ENCODE results near the gene SKIC2. TPM values are rescaled to one million over a fixed set of nuclear protein-coding genes. Genes with fewer than 3 reads are reported as not detected.

The SKIC2 gene
- polyA plus RNA-seq, 4 donors: 51.4 to 171 (median 85.7) TPM

DNA sequence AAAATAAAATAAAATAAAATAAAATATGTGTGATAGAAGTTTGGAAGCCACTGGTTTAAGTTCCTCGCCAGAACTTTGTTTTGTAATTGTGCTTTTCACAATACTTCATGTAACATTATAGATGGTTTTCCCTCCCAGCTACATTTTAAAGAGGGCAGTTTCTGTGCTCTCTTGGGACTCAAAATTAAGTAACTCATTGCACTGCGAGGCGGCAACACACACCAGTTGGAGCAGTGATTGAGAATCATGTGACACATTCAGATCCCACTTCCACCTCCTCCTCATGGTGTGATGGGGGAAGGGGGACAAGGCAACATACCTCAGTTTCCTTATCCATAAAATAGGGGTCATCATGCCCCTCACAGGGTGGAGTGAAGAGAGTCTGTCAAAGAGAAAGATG is 24.0 kb upstream of the SKIC2 start:
- H3K27ac ChIP-seq (ENCODE audit: low read depth in 1 of 3, low read length in 2 of 3): no peak overlapping the region
- FAIRE-seq (no peak), DNase-seq (no peak)
- peaks cover 0 to 2% of the 10 kb centered on the region in 2 donors for H3K9me3 ChIP-seq (ENCODE audit: control insufficient read depth in 2 of 2, insufficient read depth in 1 of 2, low read depth in 1 of 2, low read length in 1 of 2)
- WGBS, 3 donors: 67 to 90% (median 90%) methylated on average over 3 of the region's 3 CpGs
- H3K4me3 ChIP-seq (ENCODE audit: low read depth in 1 of 3, low read length in 3 of 3): no peak overlapping the region
- peaks cover 0 to 5% (median 0%) of the 10 kb centered on the region in 3 donors for H3K4me1 ChIP-seq (ENCODE audit: control insufficient read depth in 3 of 3, insufficient read depth in 2 of 3, low read depth in 1 of 3, low read length in 2 of 3)
- no peaks in the 10 kb centered on the region for H3K36me3 ChIP-seq (ENCODE audit: control insufficient read depth in 3 of 3, insufficient read depth in 2 of 3, low read depth in 1 of 3, low read length in 3 of 3)
- H3K27me3 ChIP-seq (ENCODE audit: control insufficient read depth in 3 of 3, insufficient read depth in 3 of 3, low read length in 3 of 3): no peaks in the 10 kb centered on the region

GRCh38 chr6:31935823-31936222 is 23.2 kb upstream of the SKIC2 start:
- DNase-seq (peak; percentile 50 to 51), FAIRE-seq (no peak)
- Histone ChIP-seq H3K27me3 (ENCODE audit: control insufficient read depth in 3 of 3, insufficient read depth in 3 of 3, low read length in 3 of 3) (no peaks in the 10 kb centered on the region), H3K27ac (ENCODE audit: low read depth in 1 of 3, low read length in 2 of 3) (no peak overlapping the region), H3K9me3 (ENCODE audit: control insufficient read depth in 2 of 2, insufficient read depth in 1 of 2, low read depth in 1 of 2, low read length in 1 of 2) (peaks cover 0 to 2% of the 10 kb centered on the region in 2 donors), H3K4me3 (ENCODE audit: low read depth in 1 of 3, low read length in 3 of 3) (no peak overlapping the region), H3K4me1 (ENCODE audit: control insufficient read depth in 3 of 3, insufficient read depth in 2 of 3, low read depth in 1 of 3, low read length in 2 of 3) (peaks cover 0 to 12% (median 0%) of the 10 kb centered on the region in 3 donors), H3K36me3 (ENCODE audit: control insufficient read depth in 3 of 3, insufficient read depth in 2 of 3, low read depth in 1 of 3, low read length in 3 of 3) (no peaks in the 10 kb centered on the region)
- WGBS, 3 donors: 47 to 72% (median 57%) methylated on average over 9 of the region's 9 CpGs

GRCh38 chr6:31940256-31940664 is 18.7 kb upstream of the SKIC2 start:
- no peak for FAIRE-seq
- H3K27me3 ChIP-seq (ENCODE audit: control insufficient read depth in 3 of 3, insufficient read depth in 3 of 3, low read length in 3 of 3): no peaks in the 10 kb centered on the region
- WGBS, 3 donors: 4 to 7% (median 5%) methylated on average over 6 of the region's 6 CpGs

DNA sequence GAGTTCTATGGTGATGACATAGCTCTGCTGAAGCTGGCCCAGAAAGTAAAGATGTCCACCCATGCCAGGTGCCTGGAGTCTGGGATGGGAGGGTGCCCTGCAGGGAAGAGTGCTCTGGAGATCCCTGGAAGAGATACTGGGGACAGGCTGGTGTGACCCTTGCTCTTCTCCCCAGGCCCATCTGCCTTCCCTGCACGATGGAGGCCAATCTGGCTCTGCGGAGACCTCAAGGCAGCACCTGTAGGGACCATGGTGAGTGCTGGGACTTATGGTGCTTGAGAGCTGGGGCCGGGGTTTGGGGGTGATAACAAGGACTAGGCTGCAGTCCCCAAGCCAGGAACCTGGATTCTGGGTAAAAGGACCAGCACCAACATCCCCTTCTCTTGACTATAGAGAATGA is 15.2 kb upstream of the SKIC2 start:
- H3K27me3 ChIP-seq (ENCODE audit: control insufficient read depth in 3 of 3, insufficient read depth in 3 of 3, low read length in 3 of 3): no peaks in the 10 kb centered on the region
- peaks cover 0 to 5% (median 0%) of the 10 kb centered on the region in 3 donors for H3K36me3 ChIP-seq (ENCODE audit: control insufficient read depth in 3 of 3, insufficient read depth in 2 of 3, low read depth in 1 of 3, low read length in 3 of 3)
- FAIRE-seq (no peak), DNase-seq (no peak)
- no peaks in the 10 kb centered on the region for H3K9me3 ChIP-seq (ENCODE audit: control insufficient read depth in 2 of 2, insufficient read depth in 1 of 2, low read depth in 1 of 2, low read length in 1 of 2)
- WGBS, 3 donors: 86 to 89% (median 88%) methylated on average over 3 of the region's 3 CpGs
- no peak overlapping the region for H3K4me3 ChIP-seq (ENCODE audit: low read depth in 1 of 3, low read length in 3 of 3)
- peaks cover 0 to 41% (median 4%) of the 10 kb centered on the region in 3 donors for H3K4me1 ChIP-seq (ENCODE audit: control insufficient read depth in 3 of 3, insufficient read depth in 2 of 3, low read depth in 1 of 3, low read length in 2 of 3)
- H3K27ac ChIP-seq (ENCODE audit: low read depth in 1 of 3, low read length in 2 of 3): no peak overlapping the region

More at GRCh38 chr6:31940256-31940664, 18.7 kb upstream of the SKIC2 start:
- H3K9me3 ChIP-seq (ENCODE audit: control insufficient read depth in 2 of 2, insufficient read depth in 1 of 2, low read depth in 1 of 2, low read length in 1 of 2): no peaks in the 10 kb centered on the region
- no peaks in the 10 kb centered on the region for H3K36me3 ChIP-seq (ENCODE audit: control insufficient read depth in 3 of 3, insufficient read depth in 2 of 3, low read depth in 1 of 3, low read length in 3 of 3)
- peaks cover 0 to 30% (median 4%) of the 10 kb centered on the region in 3 donors for H3K4me1 ChIP-seq (ENCODE audit: control insufficient read depth in 3 of 3, insufficient read depth in 2 of 3, low read depth in 1 of 3, low read length in 2 of 3)
- no peak overlapping the region for H3K4me3 ChIP-seq (ENCODE audit: low read depth in 1 of 3, low read length in 3 of 3)
- peak; percentile 52 to 60 for DNase-seq
- no peak overlapping the region for H3K27ac ChIP-seq (ENCODE audit: low read depth in 1 of 3, low read length in 2 of 3)

DNA sequence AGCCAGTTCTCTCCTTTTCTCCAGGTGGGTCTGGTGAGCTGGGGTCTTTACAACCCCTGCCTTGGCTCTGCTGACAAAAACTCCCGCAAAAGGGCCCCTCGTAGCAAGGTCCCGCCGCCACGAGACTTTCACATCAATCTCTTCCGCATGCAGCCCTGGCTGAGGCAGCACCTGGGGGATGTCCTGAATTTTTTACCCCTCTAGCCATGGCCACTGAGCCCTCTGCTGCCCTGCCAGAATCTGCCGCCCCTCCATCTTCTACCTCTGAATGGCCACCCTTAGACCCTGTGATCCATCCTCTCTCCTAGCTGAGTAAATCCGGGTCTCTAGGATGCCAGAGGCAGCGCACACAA is 13.8 kb upstream of the SKIC2 start:
- 23 to 50% (median 36%) methylated on average over 9 of the region's 9 CpGs for WGBS, 3 donors
- Histone ChIP-seq H3K4me1 (ENCODE audit: control insufficient read depth in 3 of 3, insufficient read depth in 2 of 3, low read depth in 1 of 3, low read length in 2 of 3) (peaks cover 0 to 37% (median 4%) of the 10 kb centered on the region in 3 donors), H3K4me3 (ENCODE audit: low read depth in 1 of 3, low read length in 3 of 3) (peak overlapping the region in 1 of 3 donors; percentile 4), H3K9me3 (ENCODE audit: control insufficient read depth in 2 of 2, insufficient read depth in 1 of 2, low read depth in 1 of 2, low read length in 1 of 2) (no peaks in the 10 kb centered on the region), H3K36me3 (ENCODE audit: control insufficient read depth in 3 of 3, insufficient read depth in 2 of 3, low read depth in 1 of 3, low read length in 3 of 3) (peaks cover 0 to 6% (median 0%) of the 10 kb centered on the region in 3 donors), H3K27ac (ENCODE audit: low read depth in 1 of 3, low read length in 2 of 3) (peak overlapping the region; percentile 86 to 95 (median 92)), H3K27me3 (ENCODE audit: control insufficient read depth in 3 of 3, insufficient read depth in 3 of 3, low read length in 3 of 3) (no peaks in the 10 kb centered on the region)
- DNase-seq (no peak), FAIRE-seq (no peak)

- H3K9me3 ChIP-seq (ENCODE audit: control insufficient read depth in 2 of 2, insufficient read depth in 1 of 2, low read depth in 1 of 2, low read length in 1 of 2): no peaks in the 10 kb centered on the region
- no peak for FAIRE-seq
- no peaks in the 10 kb centered on the region for H3K27me3 ChIP-seq (ENCODE audit: control insufficient read depth in 3 of 3, insufficient read depth in 3 of 3, low read length in 3 of 3)
- DNase-seq: peak; percentile 93 to 97
- H3K4me1 ChIP-seq (ENCODE audit: control insufficient read depth in 3 of 3, insufficient read depth in 2 of 3, low read depth in 1 of 3, low read length in 2 of 3): peaks cover 0 to 32% (median 4%) of the 10 kb centered on the region in 3 donors
- H3K4me3 ChIP-seq (ENCODE audit: low read depth in 1 of 3, low read length in 3 of 3): peak within 1 kb of the TSS in 2 of 3 donors; percentile 33 to 46
- WGBS, 3 donors: 9 to 22% (median 13%) methylated on average over 11 of the region's 11 CpGs
- H3K36me3 ChIP-seq (ENCODE audit: control insufficient read depth in 3 of 3, insufficient read depth in 2 of 3, low read depth in 1 of 3, low read length in 3 of 3): peaks cover 0 to 10% (median 0%) of the 10 kb centered on the region in 3 donors
- H3K27ac ChIP-seq (ENCODE audit: low read depth in 1 of 3, low read length in 2 of 3): peak within 1 kb of the TSS; percentile 86 to 95 (median 92)
Measured at GRCh38 chr6:31945507-31946369, 13.2 kb upstream of the SKIC2 start, which contains the start of gene CFB. TSS of gene CFB (plus strand) at chr6:31946095. CDS start at chr6:31946222, 127 bp downstream.

DNA sequence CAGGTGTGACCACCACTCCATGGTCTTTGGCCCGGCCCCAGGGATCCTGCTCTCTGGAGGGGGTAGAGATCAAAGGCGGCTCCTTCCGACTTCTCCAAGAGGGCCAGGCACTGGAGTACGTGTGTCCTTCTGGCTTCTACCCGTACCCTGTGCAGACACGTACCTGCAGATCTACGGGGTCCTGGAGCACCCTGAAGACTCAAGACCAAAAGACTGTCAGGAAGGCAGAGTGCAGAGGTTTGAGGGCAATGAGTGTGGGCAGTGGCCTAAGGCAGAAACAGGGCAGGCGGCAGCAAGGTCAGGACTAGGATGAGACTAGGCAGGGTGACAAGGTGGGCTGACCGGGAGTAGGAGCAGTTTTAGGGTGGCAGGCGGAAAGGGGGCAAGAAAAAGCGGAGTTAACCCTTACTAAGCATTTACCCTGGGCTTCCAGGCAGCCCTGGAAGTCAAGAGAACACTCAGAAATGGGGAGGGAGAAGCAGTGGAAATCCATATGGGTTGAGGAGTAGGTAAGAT is 12.5 kb upstream of the SKIC2 start:
- FAIRE-seq: no peak
- peaks cover 0 to 31% (median 4%) of the 10 kb centered on the region in 3 donors for H3K4me1 ChIP-seq (ENCODE audit: control insufficient read depth in 3 of 3, insufficient read depth in 2 of 3, low read depth in 1 of 3, low read length in 2 of 3)
- H3K36me3 ChIP-seq (ENCODE audit: control insufficient read depth in 3 of 3, insufficient read depth in 2 of 3, low read depth in 1 of 3, low read length in 3 of 3): peaks cover 0 to 17% (median 0%) of the 10 kb centered on the region in 3 donors
- H3K27me3 ChIP-seq (ENCODE audit: control insufficient read depth in 3 of 3, insufficient read depth in 3 of 3, low read length in 3 of 3): no peaks in the 10 kb centered on the region
- DNase-seq: no peak
- no peaks in the 10 kb centered on the region for H3K9me3 ChIP-seq (ENCODE audit: control insufficient read depth in 2 of 2, insufficient read depth in 1 of 2, low read depth in 1 of 2, low read length in 1 of 2)
- H3K4me3 ChIP-seq (ENCODE audit: low read depth in 1 of 3, low read length in 3 of 3): peak overlapping the region in 2 of 3 donors; percentile 33 to 46
- peak overlapping the region; percentile 86 to 95 (median 92) for H3K27ac ChIP-seq (ENCODE audit: low read depth in 1 of 3, low read length in 2 of 3)
- 32 to 66% (median 54%) methylated on average over 11 of the region's 11 CpGs for WGBS, 3 donors

- Histone ChIP-seq H3K27ac (ENCODE audit: low read depth in 1 of 3, low read length in 2 of 3) (no peak overlapping the region), H3K4me3 (ENCODE audit: low read depth in 1 of 3, low read length in 3 of 3) (no peak overlapping the region), H3K27me3 (ENCODE audit: control insufficient read depth in 3 of 3, insufficient read depth in 3 of 3, low read length in 3 of 3) (no peaks in the 10 kb centered on the region), H3K36me3 (ENCODE audit: control insufficient read depth in 3 of 3, insufficient read depth in 2 of 3, low read depth in 1 of 3, low read length in 3 of 3) (peaks cover 0 to 24% (median 0%) of the 10 kb centered on the region in 3 donors), H3K9me3 (ENCODE audit: control insufficient read depth in 2 of 2, insufficient read depth in 1 of 2, low read depth in 1 of 2, low read length in 1 of 2) (no peaks in the 10 kb centered on the region), H3K4me1 (ENCODE audit: control insufficient read depth in 3 of 3, insufficient read depth in 2 of 3, low read depth in 1 of 3, low read length in 2 of 3) (peaks cover 0 to 31% (median 4%) of the 10 kb centered on the region in 3 donors)
- DNase-seq: no peak
- no peak for FAIRE-seq
- 90 to 92% (median 91%) methylated on average over 24 of the region's 24 CpGs for WGBS, 3 donors
Measured at GRCh38 chr6:31947070-31947675, 11.8 kb upstream of the SKIC2 start.
